Liver (tissue), 3 donors: ENCODE data around the gene KICS2.

Experiments used
- CTCF ChIP-seq: fragments of 150-350 bp; IDR thresholded peaks from 2 replicates; pipeline ENCODE4 v1.5.1; 2017; ENCODE audit warnings: improper control_type of control experiment, low read depth, low read length; ENCODE audit not compliant: missing input control
- EGR1 ChIP-seq, 2 donors: IDR thresholded peaks; 2 replicates each; pipeline ENCODE4 v1.6.1; 2016 to 2018; ENCODE audit warnings: antibody characterized with exemption in 2 of 2, low read depth in 2 of 2
- FOXA1 ChIP-seq: IDR thresholded peaks from 2 replicates; pipeline ENCODE4 v1.6.1; 2016; ENCODE audit warnings: antibody characterized with exemption
- GABPA ChIP-seq, 2 donors: IDR thresholded peaks in 1 of 2; conservative IDR thresholded peaks in 1 of 2; 2 replicates each; pipeline ENCODE4 v1.6.1; 2016; ENCODE audit warnings: antibody characterized with exemption in 2 of 2, mild to moderate bottlenecking in 1 of 2, moderate library complexity in 1 of 2
- HNF4G ChIP-seq: IDR thresholded peaks from 2 replicates; pipeline ENCODE4 v1.6.1; 2016; ENCODE audit warnings: antibody characterized with exemption
- JUND ChIP-seq, 2 donors: IDR thresholded peaks; 2 replicates each; pipeline ENCODE4 v1.6.1; 2016; ENCODE audit warnings: antibody characterized with exemption in 2 of 2
- RAD21 ChIP-seq, 2 donors: IDR thresholded peaks; 2 replicates each; pipeline ENCODE4 v1.6.1; 2016; ENCODE audit warnings: antibody characterized with exemption in 2 of 2, mild to moderate bottlenecking in 2 of 2
- REST ChIP-seq: IDR thresholded peaks from 2 replicates; pipeline ENCODE4 v1.6.1; 2016; ENCODE audit warnings: antibody characterized with exemption, mild to moderate bottlenecking
- SP1 ChIP-seq: IDR thresholded peaks from 2 replicates; pipeline ENCODE4 v1.6.1; 2018; ENCODE audit warnings: antibody characterized with exemption, mild to moderate bottlenecking
- TAF1 ChIP-seq: conservative IDR thresholded peaks from 2 replicates; pipeline ENCODE4 v1.6.1; 2016; ENCODE audit warnings: antibody characterized with exemption, mild to moderate bottlenecking
- TF ChIP-seq, protein P1 (sequence below): IDR thresholded peaks from 2 replicates; pipeline ENCODE4 v1.6.1; 2016; ENCODE audit warnings: antibody characterized with exemption
- TF ChIP-seq, protein P2 (sequence below): IDR thresholded peaks from 2 replicates; pipeline ENCODE4 v1.6.1; 2016; ENCODE audit warnings: antibody characterized with exemption
- donor health status: healthy.
- donor health status: healthy.

DNA sequence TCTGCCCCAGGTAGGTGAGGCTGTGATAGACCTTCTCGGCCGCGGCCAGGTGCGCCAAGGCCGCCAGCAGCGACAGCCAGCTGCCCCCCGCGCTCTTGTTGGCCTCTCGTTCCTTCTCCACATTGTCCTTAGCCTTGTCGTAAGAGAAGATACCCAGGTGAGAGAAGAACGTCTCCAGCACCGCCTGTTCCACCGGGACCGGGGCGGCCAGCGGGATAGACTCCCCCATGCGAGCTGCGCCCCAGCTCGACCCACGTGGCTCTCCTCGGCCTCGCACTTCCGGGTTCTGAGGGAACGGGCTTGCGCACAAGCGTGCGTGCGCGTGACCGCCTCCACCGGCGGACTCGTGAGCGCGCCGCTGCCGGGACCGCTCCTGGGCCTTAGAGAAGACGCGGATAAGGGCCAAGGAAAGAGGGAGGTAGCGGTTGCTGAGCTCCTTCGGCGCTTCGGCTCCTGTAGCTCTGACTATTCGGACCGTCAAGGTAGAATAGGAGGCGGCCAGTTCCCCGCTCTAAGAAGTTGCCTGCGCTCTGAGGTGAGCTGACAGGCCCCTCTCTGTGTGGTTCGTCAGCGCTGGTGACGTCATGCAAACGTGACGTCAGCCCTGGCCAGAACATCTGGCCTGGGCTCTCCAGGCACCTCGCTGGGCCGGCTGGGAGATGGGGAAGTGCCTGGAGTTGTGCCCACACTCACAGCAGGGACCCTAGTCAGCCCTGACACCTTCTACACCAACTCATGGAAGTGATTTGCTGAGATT is at the start of gene KICS2:
- TF ChIP-seq CTCF: peak; percentile 4
- peak in 1 of 2 donors; percentile 51 for TF ChIP-seq JUND (IDR thresholded peaks at IDR 0.05)
- no peak for TF ChIP-seq FOXA1
- peak; percentile 36 for TF ChIP-seq REST
- TF ChIP-seq EGR1 (IDR thresholded peaks at IDR 0.05; ENCODE audit: low read depth in 2 of 2): no peak
- TF ChIP-seq HNF4G: no peak
- TF ChIP-seq TAF1: no peak
- no peak for TF ChIP-seq SP1
- no peak for TF ChIP-seq GABPA (IDR thresholded peaks at IDR 0.05 in 1 of 2, conservative IDR thresholded peaks at IDR 0.05 in 1 of 2)
- TF ChIP-seq, protein P1, sequence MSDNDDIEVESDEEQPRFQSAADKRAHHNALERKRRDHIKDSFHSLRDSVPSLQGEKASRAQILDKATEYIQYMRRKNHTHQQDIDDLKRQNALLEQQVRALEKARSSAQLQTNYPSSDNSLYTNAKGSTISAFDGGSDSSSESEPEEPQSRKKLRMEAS: peak; percentile 83
- peak in 1 of 2 donors; percentile 3 for TF ChIP-seq RAD21 (IDR thresholded peaks at IDR 0.05)
- TF ChIP-seq, protein P2, sequence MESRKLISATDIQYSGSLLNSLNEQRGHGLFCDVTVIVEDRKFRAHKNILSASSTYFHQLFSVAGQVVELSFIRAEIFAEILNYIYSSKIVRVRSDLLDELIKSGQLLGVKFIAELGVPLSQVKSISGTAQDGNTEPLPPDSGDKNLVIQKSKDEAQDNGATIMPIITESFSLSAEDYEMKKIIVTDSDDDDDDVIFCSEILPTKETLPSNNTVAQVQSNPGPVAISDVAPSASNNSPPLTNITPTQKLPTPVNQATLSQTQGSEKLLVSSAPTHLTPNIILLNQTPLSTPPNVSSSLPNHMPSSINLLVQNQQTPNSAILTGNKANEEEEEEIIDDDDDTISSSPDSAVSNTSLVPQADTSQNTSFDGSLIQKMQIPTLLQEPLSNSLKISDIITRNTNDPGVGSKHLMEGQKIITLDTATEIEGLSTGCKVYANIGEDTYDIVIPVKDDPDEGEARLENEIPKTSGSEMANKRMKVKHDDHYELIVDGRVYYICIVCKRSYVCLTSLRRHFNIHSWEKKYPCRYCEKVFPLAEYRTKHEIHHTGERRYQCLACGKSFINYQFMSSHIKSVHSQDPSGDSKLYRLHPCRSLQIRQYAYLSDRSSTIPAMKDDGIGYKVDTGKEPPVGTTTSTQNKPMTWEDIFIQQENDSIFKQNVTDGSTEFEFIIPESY: no peak
